GM21528 (cell line): Measurements from ENCODE around the gene ROBO2.

Source experiments
- ATAC-seq: cut with Tn5 transposase; IDR thresholded peaks from one replicate; pipeline ENCODE4 v1.9.1; 2021; ENCODE audit warnings: mild to moderate bottlenecking, moderate library complexity; ENCODE audit not compliant: unreplicated experiment, low FRiP score

The ROBO2 gene

GRCh38 chr3:77539014-77539413, 499.1 kb downstream of the ROBO2 start:
- ATAC-seq = no peak

- no peak for ATAC-seq
Measured at GRCh38 chr3:77539677-77540076, 499.8 kb downstream of the ROBO2 start.

GRCh38 chr3:77541203-77541922, 501.5 kb downstream of the ROBO2 start:
- no peak for ATAC-seq

GRCh38 chr3:77546246-77546645, 506.3 kb downstream of the ROBO2 start:
- ATAC-seq = no peak

GRCh38 chr3:77549034-77549433, 509.1 kb downstream of the ROBO2 start:
- no peak for ATAC-seq

- ATAC-seq = no peak
Measured at GRCh38 chr3:77553240-77553639, 513.3 kb downstream of the ROBO2 start.

GRCh38 chr3:77562089-77562488, 522.2 kb downstream of the ROBO2 start:
- ATAC-seq = no peak

GRCh38 chr3:77563012-77563411, 523.1 kb downstream of the ROBO2 start:
- ATAC-seq = no peak

- no peak for ATAC-seq
Measured at GRCh38 chr3:77566055-77566454, 526.2 kb downstream of the ROBO2 start.

GRCh38 chr3:77571971-77572715, 532.2 kb downstream of the ROBO2 start:
- ATAC-seq = no peak

- ATAC-seq = no peak
Measured at GRCh38 chr3:77577264-77577663, 537.4 kb downstream of the ROBO2 start.

GRCh38 chr3:77586216-77586615, 546.3 kb downstream of the ROBO2 start:
- ATAC-seq = no peak

- no peak for ATAC-seq
Measured at GRCh38 chr3:77588863-77589262, 549.0 kb downstream of the ROBO2 start.

- ATAC-seq = no peak
Measured at GRCh38 chr3:77590191-77590590, 550.3 kb downstream of the ROBO2 start.

- ATAC-seq = no peak
Measured at GRCh38 chr3:77595371-77595870, 555.5 kb downstream of the ROBO2 start.

- no peak for ATAC-seq
Measured at GRCh38 chr3:77599948-77600347, 560.0 kb downstream of the ROBO2 start.

- no peak for ATAC-seq
Measured at GRCh38 chr3:77601823-77602415, 562.0 kb downstream of the ROBO2 start.

GRCh38 chr3:77602722-77603121, 562.8 kb downstream of the ROBO2 start:
- ATAC-seq = no peak

GRCh38 chr3:77605308-77605707, 565.4 kb downstream of the ROBO2 start:
- ATAC-seq = no peak

- ATAC-seq = no peak
Measured at GRCh38 chr3:77605865-77606264, 566.0 kb downstream of the ROBO2 start.

GRCh38 chr3:77606372-77606771, 566.5 kb downstream of the ROBO2 start:
- no peak for ATAC-seq
